NCI-H2171 treated with DMSO at 0.1 percent for 48 hours (cell line): ENCODE data around the gene RNPEP.
A peak's percentile ranks its signal among the peaks of the same experiment; 100 is the strongest.
"Not testable (repeated sequence)": the region's sequence is repeated elsewhere in the genome, so short reads cannot be mapped to it uniquely, and the experiment has no call there.

Source experiments
- DNase-seq: peaks from one replicate; lab custom pipeline; 2025; lab: John Stamatoyannopoulos, UW

Gene RNPEP

GRCh38 chr1:201962382-201962781, 20.1 kb upstream of the RNPEP start:
- not testable (repeated sequence) for DNase-seq

DNA sequence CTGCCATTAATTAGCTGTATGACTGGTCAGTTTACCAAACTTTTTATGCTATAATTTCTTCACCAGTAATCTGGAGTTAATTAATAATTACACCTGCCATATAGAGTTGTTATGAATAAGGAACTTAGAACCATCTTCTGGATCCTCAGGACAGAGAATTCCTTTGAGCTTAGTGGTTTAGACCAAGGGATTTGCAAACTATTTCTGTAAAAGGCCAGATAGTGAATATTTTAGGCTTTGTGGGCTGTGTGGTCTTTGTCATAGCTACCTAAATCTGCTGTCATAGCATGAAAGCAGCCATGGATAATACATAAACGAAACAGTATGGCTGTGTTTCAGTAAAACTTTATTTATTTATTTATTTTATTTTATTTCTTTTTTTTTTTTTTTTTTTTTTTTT, 18.2 kb upstream of the RNPEP start:
- no peak for DNase-seq

DNA sequence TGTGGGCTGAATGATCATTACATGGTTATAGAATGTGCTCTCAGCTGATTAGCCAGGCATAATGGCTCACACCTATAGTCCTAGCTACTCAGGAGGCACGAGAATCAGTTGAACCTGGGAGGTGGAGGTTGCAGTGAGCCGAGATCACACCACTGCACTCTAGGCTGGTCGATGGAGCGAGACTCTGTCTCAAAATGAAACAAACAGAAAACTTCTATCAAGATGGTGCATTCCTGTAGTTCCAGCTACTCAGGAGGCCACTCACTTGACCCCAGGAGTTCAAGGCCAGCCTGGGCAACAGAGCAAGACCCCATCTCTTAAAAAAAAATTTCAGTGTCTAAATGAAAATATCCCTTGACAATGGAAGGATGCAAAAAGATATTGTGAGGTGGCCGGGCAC, 16.3 kb upstream of the RNPEP start:
- DNase-seq = no peak

DNA sequence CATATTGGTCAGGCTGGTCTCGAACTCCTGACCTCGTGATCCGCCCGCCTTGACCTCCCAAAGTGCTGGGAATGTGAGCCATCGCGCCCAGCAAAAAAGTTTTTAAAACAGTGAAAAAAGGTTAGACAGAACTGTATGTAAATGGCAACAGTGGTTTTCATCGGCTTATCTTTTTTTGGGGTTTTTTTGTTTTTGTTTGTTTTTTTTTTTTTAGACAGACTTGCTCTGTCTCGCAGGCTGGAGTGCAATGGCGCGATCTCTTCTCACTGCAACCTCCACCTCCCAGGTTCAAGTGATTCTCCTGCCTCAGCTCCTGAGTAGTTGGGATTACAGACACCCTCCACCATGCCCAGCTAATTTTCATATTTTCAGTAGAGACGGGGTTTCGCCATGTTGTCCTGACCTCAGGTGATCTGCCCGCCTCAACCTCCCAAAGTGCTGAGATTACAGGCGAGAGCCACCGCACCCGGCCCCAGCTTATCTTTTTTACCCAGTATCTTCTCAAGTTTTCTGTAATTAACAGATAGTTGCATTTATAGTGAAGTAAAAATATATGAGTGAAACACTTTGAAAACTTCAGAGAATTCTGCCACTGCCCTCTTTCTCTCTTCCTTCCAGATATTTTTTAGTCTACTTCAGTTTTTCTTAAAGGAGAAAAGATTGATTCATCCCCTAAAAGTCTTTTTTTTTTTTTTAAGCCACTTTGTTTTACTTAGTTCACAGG, 14.1 kb upstream of the RNPEP start:
- DNase-seq = no peak

- DNase-seq = peak; percentile 74
Measured at GRCh38 chr1:201970334-201971159, 11.9 kb upstream of the RNPEP start.

DNA sequence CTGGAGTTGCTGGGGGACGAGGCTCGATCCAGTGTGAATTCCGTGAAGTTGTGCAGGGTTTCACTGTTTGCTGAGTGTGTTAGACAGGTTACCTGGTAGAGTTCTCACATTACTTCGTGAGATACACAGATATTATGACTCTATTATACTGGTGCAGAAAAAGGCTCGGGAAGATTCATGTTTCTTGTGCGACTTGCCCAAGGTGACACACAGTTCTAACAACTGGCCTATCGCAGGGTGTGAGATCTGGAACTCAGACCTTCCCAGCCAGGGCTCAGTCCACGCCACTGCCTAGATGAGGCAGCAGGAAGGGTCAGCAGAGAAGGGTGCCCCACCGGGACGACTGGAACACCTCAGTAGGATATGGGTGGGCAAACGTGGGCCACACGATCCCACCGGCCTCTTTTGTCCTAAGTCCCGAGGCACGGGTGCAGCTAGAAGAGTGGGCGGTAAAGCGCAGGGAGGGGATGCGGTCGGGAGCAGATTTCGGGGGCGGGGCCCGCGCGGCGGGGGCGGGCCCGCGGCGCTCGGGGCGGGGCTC, 296 bp upstream of the RNPEP start:
- peak; percentile 53 for DNase-seq

GRCh38 chr1:201983380-201983805, 945 bp downstream of the RNPEP start:
- DNase-seq = no peak

- no peak for DNase-seq
Measured at GRCh38 chr1:201984446-201984845, 2.0 kb downstream of the RNPEP start.

- peak; percentile 55 for DNase-seq
Measured at GRCh38 chr1:201985355-201985754, 2.9 kb downstream of the RNPEP start.

GRCh38 chr1:201988601-201989000, 6.2 kb downstream of the RNPEP start:
- no peak for DNase-seq

- no peak for DNase-seq
Measured at GRCh38 chr1:201989354-201990128, 7.1 kb downstream of the RNPEP start.

DNA sequence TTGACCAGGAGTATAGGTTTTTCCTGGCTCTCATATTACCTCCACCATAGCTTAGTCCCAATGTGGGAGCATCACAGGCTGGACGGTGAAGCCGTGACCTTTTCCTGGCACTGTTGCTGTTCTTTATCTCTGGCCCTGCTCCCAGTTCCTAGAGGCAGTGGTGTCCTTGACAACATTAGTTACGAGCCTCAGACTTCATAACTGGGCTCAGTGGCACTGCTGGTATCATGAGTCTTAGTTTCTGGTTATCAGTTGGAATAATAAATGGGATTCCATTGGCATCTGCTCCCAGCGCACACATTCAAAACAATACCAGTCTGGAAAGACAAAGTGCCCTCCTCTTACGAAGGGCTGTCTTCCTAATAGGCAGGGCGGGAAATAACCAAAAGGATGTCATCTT, 8.0 kb downstream of the RNPEP start:
- DNase-seq = no peak

DNA sequence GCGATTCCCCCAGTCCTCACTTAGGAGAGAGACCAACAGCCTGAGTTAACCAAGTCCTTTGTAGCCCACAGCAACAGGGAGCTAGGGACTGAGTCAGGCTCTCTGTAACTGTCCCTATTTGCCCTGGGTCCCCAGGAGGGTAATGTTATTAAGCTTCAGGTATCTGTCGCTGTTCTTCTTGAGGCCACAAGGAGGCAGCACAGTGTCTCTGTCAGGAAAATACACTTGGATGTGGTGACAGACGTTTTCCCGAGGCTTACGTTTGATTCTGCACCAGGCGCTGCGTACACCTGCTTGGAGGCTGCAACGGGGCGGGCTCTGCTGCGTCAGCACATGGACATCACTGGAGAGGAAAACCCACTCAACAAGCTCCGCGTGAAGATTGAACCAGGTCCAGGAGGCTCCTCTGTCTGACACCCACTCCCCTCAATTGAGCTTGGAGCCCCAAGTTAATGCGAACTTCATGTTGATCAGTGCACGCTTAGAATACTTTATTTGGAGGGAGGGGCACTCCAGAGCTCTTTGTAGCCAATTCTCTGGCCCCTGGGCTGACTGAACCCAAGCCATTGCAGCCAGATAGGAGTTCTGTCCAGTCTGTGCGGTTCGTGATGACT, 17.3 kb downstream of the RNPEP start:
- DNase-seq = peak; percentile 86

DNA sequence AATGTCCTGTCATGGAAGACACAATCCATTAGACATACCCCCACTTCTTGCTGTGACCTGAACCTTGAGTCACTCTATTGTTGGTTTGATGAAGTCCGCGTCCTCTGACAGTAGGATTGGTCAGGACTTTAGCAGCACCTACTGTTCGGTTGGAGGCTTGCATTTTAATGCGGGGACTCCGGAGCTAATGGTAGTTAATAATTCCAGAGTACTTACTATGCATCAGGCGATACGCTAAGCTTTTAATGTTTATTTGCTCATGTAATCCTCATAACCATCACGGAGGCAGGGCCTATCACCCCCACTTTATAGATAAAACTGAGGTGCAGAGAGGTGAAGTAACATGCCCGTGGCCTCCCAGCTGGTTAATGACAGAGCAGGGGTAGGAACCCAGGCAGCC, 20.1 kb downstream of the RNPEP start:
- no peak for DNase-seq

GRCh38 chr1:202004711-202005110, 22.3 kb downstream of the RNPEP start:
- DNase-seq = no peak

DNA sequence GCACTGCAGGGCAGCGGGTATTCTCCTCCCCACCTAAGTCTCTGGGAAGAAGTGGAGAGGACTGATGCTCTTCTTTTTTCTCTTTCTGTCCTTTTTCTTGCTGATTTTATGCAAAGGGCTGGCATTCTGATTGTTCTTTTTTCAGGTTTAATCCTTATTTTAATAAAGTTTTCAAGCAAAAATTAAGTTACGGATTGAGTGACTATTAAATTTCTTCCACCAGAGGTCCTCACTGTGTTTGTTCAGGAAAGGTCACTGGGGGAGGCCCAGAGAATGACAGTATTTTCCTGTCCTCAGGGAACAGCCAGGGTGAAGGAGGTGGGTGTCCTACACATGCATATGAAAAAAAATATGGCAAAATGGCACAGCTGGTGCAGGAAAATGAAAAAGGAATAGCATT, 23.5 kb downstream of the RNPEP start:
- peak; percentile 19 for DNase-seq

GRCh38 chr1:202007304-202007703, 24.9 kb downstream of the RNPEP start:
- no peak for DNase-seq

- DNase-seq = peak; percentile 61
Measured at GRCh38 chr1:202007805-202008489, 25.5 kb downstream of the RNPEP start.

GRCh38 chr1:202009326-202010179, 27.1 kb downstream of the RNPEP start:
- DNase-seq = peak; percentile 85
